ENCODE data around the gene HTR3A.

HTR3A gene

GRCh38 chr11:114025329-114025907, 50.5 kb downstream of the HTR3A start:
- DNase-seq, result no peak

GRCh38 chr11:114026355-114026754, 51.4 kb downstream of the HTR3A start:
- no peak for DNase-seq

GRCh38 chr11:114027391-114027790, 52.5 kb downstream of the HTR3A start:
- DNase-seq, result no peak

GRCh38 chr11:114027926-114028325, 53.0 kb downstream of the HTR3A start:
- no peak for DNase-seq

- DNase-seq, result no peak
Observed at GRCh38 chr11:114031246-114031966, 56.5 kb downstream of the HTR3A start.

- no peak for DNase-seq
Observed at GRCh38 chr11:114031967-114032320, 57.0 kb downstream of the HTR3A start.

- DNase-seq, result no peak
Observed at GRCh38 chr11:114033066-114033465, 58.2 kb downstream of the HTR3A start.

- no peak for DNase-seq
Observed at GRCh38 chr11:114033572-114033971, 58.7 kb downstream of the HTR3A start.

- no peak for DNase-seq
Observed at GRCh38 chr11:114034956-114035355, 60.0 kb downstream of the HTR3A start.

GRCh38 chr11:114036147-114036811, 61.4 kb downstream of the HTR3A start:
- DNase-seq, result no peak

GRCh38 chr11:114036958-114037357, 62.0 kb downstream of the HTR3A start:
- no peak for DNase-seq

GRCh38 chr11:114039551-114039950, 64.6 kb downstream of the HTR3A start:
- no peak for DNase-seq

Measured in NCI-H2081 treated with DMSO at 0.1 percent for 48 hours (cell line).